ENCODE results near the gene GKN2.

GKN2 gene

DNA sequence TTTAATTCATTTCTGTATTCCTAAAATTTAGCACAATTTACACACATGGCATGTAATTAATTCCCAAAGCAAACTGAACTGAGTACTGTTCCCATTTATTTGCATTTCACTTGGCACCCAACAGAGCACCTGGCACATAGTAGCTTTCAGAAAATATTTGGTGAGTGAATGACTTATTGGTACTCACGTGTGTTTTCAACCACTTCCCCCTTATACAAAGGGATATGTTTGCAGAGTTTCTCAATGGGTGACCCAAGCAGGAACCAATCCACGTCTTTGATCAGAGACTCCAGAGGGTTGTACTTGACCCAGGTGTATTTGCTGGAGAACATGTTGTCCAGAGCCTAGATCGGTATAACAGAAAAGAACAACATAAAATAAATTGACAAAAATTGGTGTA lies 6.6 kb downstream of the GKN2 start:
- Histone ChIP-seq H3K9ac (ENCODE audit: insufficient read length) (no peak overlapping the region), H3K9me3 (ENCODE audit: low read depth, low read length) (no peaks in the 10 kb centered on the region), H3K27ac (no peak overlapping the region), H3K4me3 (no peak overlapping the region), H3K36me3 (ENCODE audit: insufficient read depth, low read length) (no peaks in the 10 kb centered on the region)
- no peak for DNase-seq (ENCODE audit: low read depth, low spot score)
- no peak for TF ChIP-seq FOXP2 (optimal IDR thresholded peaks at IDR 0.05; ENCODE audit: control extremely low read depth, extremely low read length, insufficient read depth)
- TF ChIP-seq EZH2 (IDR thresholded peaks at IDR 0.05) = no peak
- no peak for TF ChIP-seq POLR2AphosphoS5 (IDR thresholded peaks at IDR 0.05; ENCODE audit: borderline replicate concordance, low read depth, low read length)

DNA sequence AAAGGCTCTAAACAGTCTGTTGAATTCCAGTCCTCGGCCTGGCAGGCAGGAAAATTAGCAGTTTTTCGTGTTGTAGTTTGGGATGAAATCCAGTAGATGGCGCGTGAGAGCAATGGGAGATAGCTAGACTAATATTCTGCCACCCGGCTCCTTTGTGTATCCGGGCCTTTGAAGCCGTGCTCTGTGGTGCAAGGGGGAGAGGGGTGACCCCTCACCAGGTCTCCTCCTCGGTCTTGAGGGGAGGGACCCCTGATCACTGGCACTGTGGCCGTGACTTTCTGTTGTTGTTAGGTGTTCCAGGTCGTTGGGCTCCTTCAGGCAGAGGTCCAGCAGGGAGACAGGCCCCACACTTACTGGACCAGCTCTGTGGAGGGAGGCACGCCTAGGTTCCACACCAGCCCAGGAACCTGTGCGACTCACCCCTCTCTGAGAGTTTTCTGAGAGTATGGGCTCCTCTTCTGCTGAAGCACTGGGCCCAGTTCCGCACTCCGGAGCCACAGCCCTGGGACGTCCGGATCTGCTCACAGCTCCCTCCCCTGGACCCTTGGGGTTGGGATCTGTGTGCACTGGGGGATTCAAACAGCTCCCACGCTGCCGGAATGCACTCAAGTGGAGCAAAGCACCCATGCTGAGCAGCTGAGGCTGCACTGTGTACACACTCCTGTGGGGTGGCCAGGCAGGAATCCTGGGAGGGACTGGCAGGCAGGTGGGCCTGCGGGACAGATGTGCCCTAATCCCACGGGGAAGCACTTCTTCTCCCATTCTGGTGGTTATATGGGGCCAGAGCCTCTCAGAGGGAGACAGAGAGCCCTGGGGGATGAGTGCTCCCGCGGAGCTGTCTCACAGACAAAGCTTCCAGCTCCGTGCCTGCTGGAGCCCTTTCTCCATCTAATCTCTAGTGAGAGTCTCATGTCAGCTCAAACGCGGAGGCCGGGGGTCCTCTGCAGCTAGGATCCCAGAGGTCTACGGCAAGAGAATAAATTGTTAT lies 8.8 kb downstream of the GKN2 start:
- Histone ChIP-seq H3K27ac (no peak overlapping the region), H3K9ac (ENCODE audit: insufficient read length) (no peak overlapping the region), H3K9me3 (ENCODE audit: low read depth, low read length) (no peaks in the 10 kb centered on the region), H3K36me3 (ENCODE audit: insufficient read depth, low read length) (no peaks in the 10 kb centered on the region), H3K4me3 (peak overlapping the region; percentile 11; the same call in 1 of the 2 replicates)
- DNase-seq (ENCODE audit: low read depth, low spot score) = no peak
- TF ChIP-seq FOXP2 (optimal IDR thresholded peaks at IDR 0.05; ENCODE audit: control extremely low read depth, extremely low read length, insufficient read depth) (no peak), EZH2 (IDR thresholded peaks at IDR 0.05) (no peak)

DNA sequence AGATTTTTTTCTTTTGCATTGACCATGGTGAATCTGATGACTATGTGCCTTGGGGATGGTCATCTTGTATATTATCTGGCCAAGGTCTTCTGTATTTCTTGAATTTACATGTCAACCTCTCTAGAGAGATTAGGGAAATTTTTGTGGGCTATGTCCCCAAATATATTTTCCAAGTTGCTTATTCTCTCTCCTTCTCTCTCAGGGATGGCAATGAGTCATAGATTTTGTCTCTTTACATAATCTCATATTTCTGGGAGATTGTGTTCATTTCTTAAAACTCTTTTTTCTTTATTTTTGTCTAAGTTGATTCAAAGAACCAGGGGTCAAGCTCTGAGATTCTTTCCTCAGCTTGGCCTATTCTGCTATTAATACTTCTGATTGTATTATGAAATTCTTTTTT lies 9.9 kb downstream of the GKN2 start:
- TF ChIP-seq EZH2 (IDR thresholded peaks at IDR 0.05) (no peak), POLR2AphosphoS5 (IDR thresholded peaks at IDR 0.05; ENCODE audit: borderline replicate concordance, low read depth, low read length) (no peak), FOXP2 (optimal IDR thresholded peaks at IDR 0.05; ENCODE audit: control extremely low read depth, extremely low read length, insufficient read depth) (no peak)
- Histone ChIP-seq H3K36me3 (ENCODE audit: insufficient read depth, low read length) (no peaks in the 10 kb centered on the region), H3K9ac (ENCODE audit: insufficient read length) (no peak overlapping the region), H3K4me3 (no peak overlapping the region), H3K27ac (no peak overlapping the region), H3K9me3 (ENCODE audit: low read depth, low read length) (no peaks in the 10 kb centered on the region)
- DNase-seq (ENCODE audit: low read depth, low spot score) = no peak

DNA sequence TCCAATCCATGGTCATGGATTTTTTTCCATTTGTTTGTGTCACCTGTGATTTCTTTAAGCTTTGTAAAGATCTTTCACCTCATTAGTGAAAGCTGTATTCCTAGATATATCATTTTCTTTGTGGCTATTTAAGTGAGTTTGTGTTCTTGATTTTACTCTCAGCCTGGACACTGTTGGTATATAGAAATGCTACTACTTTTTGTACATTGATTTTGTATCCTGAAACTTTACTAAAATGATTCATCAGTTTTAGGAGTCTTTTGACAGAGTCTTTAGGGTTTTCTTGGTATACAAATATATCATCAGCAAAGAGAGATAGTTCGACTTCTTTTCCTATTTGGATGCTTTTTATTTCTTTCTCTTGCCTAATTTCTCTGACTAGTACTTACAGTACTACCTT lies 12.3 kb downstream of the GKN2 start:
- no peak overlapping the region for H3K4me3 ChIP-seq

DNA sequence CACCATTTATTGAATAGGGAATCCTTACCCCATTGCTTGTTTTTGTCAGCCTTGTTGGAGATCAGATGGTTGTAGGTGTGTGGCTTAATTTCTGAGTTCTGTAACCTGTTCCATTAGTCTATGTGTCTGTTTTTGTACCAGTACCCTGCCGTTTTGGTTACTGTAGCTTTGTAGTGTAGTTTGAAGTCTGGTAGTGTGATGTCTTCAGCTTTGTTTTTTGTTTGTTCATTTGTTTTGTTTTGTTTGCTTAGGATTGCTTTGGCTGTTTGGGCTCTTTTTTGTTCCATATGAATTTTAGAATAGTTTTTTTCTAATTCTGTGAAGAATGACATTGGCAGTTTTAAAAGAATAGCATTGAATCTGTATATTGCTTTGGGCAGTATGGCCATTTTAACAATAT lies 12.7 kb downstream of the GKN2 start:
- DNase-seq (ENCODE audit: low read depth, low spot score) = no peak
- H3K27ac ChIP-seq = no peak overlapping the region
- TF ChIP-seq EZH2 (IDR thresholded peaks at IDR 0.05) (no peak), FOXP2 (optimal IDR thresholded peaks at IDR 0.05; ENCODE audit: control extremely low read depth, extremely low read length, insufficient read depth) (no peak), POLR2AphosphoS5 (IDR thresholded peaks at IDR 0.05; ENCODE audit: borderline replicate concordance, low read depth, low read length) (no peak)
- no peaks in the 10 kb centered on the region for H3K9me3 ChIP-seq (ENCODE audit: low read depth, low read length)
- no peak overlapping the region for H3K4me3 ChIP-seq
- no peaks in the 10 kb centered on the region for H3K36me3 ChIP-seq (ENCODE audit: insufficient read depth, low read length)
- H3K9ac ChIP-seq (ENCODE audit: insufficient read length) = no peak overlapping the region

More for the DNA sequence above, 12.3 kb downstream of the GKN2 start:
- no peak for DNase-seq (ENCODE audit: low read depth, low spot score)
- Histone ChIP-seq H3K27ac (no peak overlapping the region), H3K9me3 (ENCODE audit: low read depth, low read length) (no peaks in the 10 kb centered on the region), H3K36me3 (ENCODE audit: insufficient read depth, low read length) (no peaks in the 10 kb centered on the region), H3K9ac (ENCODE audit: insufficient read length) (no peak overlapping the region)
- TF ChIP-seq EZH2 (IDR thresholded peaks at IDR 0.05) = no peak
- TF ChIP-seq FOXP2 (optimal IDR thresholded peaks at IDR 0.05; ENCODE audit: control extremely low read depth, extremely low read length, insufficient read depth) = no peak
- TF ChIP-seq POLR2AphosphoS5 (IDR thresholded peaks at IDR 0.05; ENCODE audit: borderline replicate concordance, low read depth, low read length) = no peak

DNA sequence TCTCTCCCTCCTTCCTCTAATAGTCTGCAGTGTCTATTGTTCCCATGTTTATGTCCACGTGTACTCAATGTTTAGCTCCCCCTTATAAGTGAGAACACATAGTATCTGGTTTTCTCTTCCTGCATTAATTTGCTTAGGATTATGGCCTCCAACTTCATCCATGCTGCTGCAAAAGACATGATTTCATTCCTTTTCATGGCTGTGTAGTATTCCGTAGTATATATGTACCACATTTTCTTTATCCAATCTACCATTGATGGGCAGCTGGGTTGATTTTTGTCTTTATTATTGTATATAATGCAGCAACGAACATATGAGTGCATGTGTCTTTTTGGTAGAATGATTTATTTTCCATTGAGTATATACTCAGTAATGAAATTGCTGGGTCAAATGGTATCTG lies 13.8 kb downstream of the GKN2 start:
- Histone ChIP-seq H3K27ac (no peak overlapping the region), H3K9me3 (ENCODE audit: low read depth, low read length) (no peaks in the 10 kb centered on the region), H3K9ac (ENCODE audit: insufficient read length) (no peak overlapping the region), H3K4me3 (no peak overlapping the region), H3K36me3 (ENCODE audit: insufficient read depth, low read length) (no peaks in the 10 kb centered on the region)
- TF ChIP-seq POLR2AphosphoS5 (IDR thresholded peaks at IDR 0.05; ENCODE audit: borderline replicate concordance, low read depth, low read length) = no peak
- TF ChIP-seq EZH2 (IDR thresholded peaks at IDR 0.05) = no peak
- TF ChIP-seq FOXP2 (optimal IDR thresholded peaks at IDR 0.05; ENCODE audit: control extremely low read depth, extremely low read length, insufficient read depth) = no peak
- no peak for DNase-seq (ENCODE audit: low read depth, low spot score)

DNA sequence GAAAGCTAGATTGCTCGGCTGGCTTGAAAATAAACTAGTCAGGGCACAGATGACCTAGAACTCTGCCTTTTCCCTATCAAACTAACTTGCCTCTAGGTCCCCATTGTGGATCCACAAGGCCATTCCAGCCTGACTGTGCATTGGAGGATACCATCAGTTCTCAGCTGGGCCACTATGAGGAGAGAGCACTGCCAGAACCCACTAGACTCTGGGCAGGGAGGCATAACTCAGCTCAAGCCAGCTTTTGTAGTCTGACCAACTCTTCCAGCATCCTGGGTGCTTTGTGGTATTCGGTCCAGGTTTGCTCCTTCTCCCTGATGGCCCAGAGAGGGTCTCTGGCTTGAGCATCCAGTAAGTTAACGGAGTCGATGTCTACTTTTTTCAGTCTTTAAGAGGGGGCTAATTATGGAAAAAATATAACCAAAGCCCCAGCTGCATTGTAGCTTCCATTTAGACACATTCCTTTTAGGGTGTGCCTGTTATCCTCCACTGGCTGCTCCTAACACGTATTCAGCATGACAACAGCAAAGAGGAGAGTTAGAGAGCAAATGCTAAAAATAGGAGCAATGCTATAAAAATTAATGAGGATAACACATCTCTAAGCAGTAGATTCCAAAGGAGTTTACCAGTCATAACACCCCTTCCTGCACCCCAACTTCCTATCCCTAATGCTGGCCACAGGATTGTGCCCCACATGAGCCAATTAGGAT lies 15.2 kb downstream of the GKN2 start:
- no peak overlapping the region for H3K9ac ChIP-seq (ENCODE audit: insufficient read length)
- TF ChIP-seq EZH2 (IDR thresholded peaks at IDR 0.05) (no peak), FOXP2 (optimal IDR thresholded peaks at IDR 0.05; ENCODE audit: control extremely low read depth, extremely low read length, insufficient read depth) (no peak), POLR2AphosphoS5 (IDR thresholded peaks at IDR 0.05; ENCODE audit: borderline replicate concordance, low read depth, low read length) (no peak)
- DNase-seq (ENCODE audit: low read depth, low spot score) = no peak
- no peaks in the 10 kb centered on the region for H3K9me3 ChIP-seq (ENCODE audit: low read depth, low read length)
- no peaks in the 10 kb centered on the region for H3K36me3 ChIP-seq (ENCODE audit: insufficient read depth, low read length)
- no peak overlapping the region for H3K27ac ChIP-seq
- no peak overlapping the region for H3K4me3 ChIP-seq

DNA sequence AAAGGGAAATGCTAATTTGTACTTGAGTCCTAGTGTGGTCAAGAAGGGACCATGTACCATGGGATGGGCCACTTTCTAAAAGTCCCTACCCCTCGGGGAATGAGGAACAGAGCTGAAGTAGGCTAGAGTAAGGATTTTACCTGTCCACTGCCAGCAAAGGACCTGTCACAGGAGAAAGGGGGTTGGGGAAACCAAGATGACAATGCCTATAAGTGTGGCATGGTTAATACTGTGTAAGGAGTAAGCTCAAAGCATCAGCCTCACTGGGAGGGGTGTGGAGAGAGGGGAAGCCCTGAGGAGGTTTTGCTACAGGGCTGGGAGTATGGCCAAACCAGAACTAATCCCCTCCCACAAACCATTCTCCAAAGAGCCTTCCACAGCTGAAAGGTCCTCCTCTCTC lies 15.8 kb downstream of the GKN2 start:
- Histone ChIP-seq H3K9me3 (ENCODE audit: low read depth, low read length) (no peaks in the 10 kb centered on the region), H3K9ac (ENCODE audit: insufficient read length) (no peak overlapping the region), H3K27ac (no peak overlapping the region), H3K4me3 (no peak overlapping the region), H3K36me3 (ENCODE audit: insufficient read depth, low read length) (no peaks in the 10 kb centered on the region)
- TF ChIP-seq POLR2AphosphoS5 (IDR thresholded peaks at IDR 0.05; ENCODE audit: borderline replicate concordance, low read depth, low read length) (no peak), FOXP2 (optimal IDR thresholded peaks at IDR 0.05; ENCODE audit: control extremely low read depth, extremely low read length, insufficient read depth) (no peak), EZH2 (IDR thresholded peaks at IDR 0.05) (no peak)
- DNase-seq (ENCODE audit: low read depth, low spot score) = no peak

Measured in SK-N-MC (cell line).